ENCODE measurements around the gene SET.

DNA sequence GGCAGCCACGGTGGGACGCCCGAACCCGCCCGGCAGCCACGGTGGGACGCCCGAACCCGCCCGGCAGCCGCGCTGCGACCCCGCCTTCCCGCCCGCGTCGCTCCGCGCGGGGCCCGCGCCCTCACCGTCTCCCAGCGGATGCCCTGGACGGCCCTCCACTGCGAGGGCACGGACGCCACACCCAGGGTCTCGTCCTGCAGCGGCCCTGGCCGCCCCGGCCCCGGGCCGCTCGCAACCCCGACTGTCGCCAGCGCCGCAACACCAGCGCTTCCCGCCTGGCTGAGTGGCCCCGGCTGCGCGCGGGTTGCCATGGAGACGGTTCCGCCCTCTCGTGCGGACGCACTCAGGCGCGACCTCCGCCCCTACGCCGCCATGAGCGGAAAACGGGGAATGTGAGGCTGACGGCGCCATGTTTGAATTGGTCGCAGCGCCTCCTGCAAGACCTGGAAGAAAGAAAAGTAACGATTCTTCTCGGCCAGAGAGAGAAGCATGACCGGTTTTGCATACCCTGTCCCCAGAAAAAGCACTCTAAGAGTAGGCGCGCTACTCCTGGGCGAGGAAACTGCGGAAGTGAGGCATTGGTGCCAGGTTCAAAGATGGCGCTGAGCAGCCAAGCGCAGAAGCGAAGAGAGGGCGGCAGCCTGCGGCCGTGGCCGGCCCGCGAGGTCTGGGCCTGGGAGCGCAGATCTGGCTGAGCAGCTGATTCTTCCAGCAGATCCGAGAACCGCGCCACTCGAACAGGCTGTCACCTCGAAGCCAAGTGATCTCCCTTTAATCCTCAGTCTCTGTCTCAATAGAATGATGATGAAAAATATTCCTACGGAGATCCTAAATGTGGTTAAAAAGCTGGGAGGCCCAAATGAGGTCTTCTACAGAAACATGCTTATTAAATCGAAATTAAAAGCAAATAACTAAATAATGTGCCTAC, 32.3 kb upstream of the SET start, which contains the start of gene DYNC2I2:
- TF ChIP-seq EZH2 (IDR thresholded peaks at IDR 0.05; ENCODE audit: borderline replicate concordance, low read length) = no peak
- TF ChIP-seq, protein P1, sequence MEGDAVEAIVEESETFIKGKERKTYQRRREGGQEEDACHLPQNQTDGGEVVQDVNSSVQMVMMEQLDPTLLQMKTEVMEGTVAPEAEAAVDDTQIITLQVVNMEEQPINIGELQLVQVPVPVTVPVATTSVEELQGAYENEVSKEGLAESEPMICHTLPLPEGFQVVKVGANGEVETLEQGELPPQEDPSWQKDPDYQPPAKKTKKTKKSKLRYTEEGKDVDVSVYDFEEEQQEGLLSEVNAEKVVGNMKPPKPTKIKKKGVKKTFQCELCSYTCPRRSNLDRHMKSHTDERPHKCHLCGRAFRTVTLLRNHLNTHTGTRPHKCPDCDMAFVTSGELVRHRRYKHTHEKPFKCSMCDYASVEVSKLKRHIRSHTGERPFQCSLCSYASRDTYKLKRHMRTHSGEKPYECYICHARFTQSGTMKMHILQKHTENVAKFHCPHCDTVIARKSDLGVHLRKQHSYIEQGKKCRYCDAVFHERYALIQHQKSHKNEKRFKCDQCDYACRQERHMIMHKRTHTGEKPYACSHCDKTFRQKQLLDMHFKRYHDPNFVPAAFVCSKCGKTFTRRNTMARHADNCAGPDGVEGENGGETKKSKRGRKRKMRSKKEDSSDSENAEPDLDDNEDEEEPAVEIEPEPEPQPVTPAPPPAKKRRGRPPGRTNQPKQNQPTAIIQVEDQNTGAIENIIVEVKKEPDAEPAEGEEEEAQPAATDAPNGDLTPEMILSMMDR (conservative IDR thresholded peaks at IDR 0.05 in 1 of 2, IDR thresholded peaks at IDR 0.05 in 1 of 2; ENCODE audit: extremely low read depth in 1 of 2, insufficient read depth in 1 of 2, low read depth in 1 of 2, low read length in 2 of 2) = no peak

Measured in mammary epithelial cell (primary cell).